HG02970 (cell line): ENCODE results near the gene GFOD2.
"Not testable (repeated sequence)": the region's sequence is repeated elsewhere in the genome, so short reads cannot be mapped to it uniquely, and the experiment has no call there.

ENCODE experiments used
- ATAC-seq: cut with Tn5 transposase; IDR thresholded peaks from one replicate; pipeline ENCODE4 v1.9.1; 2021; ENCODE audit warnings: mild to moderate bottlenecking, moderate library complexity, moderate number of reproducible peaks; ENCODE audit not compliant: unreplicated experiment, low FRiP score

The GFOD2 gene

GRCh38 chr16:67719048-67719777 is at the start of gene GFOD2:
Gene GFOD2, minus strand, starts transcription at chr16:67719316. Its CDS starts 33,601 bp downstream, at chr16:67685715.
- peak; percentile 93 for ATAC-seq

DNA sequence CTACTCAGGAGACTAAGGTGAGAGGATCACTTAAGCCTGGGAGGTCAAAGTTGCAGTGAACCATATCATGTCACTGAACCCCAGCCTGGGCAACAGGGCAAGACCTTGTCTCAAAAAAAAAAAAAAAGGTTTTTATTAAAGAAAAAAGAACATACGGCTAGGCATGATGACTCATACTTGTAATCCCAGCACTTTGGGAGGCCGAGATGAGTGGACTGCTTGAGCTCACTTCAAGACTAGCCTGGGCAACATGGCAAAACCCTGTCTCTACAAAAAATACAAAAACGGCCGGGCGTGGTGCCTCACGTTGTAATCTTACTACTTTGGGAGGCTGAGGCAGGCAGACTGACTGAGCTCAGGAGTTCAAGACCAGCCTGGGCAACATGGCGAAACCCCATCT is 48.8 kb upstream of the GFOD2 start:
- no peak for ATAC-seq

DNA sequence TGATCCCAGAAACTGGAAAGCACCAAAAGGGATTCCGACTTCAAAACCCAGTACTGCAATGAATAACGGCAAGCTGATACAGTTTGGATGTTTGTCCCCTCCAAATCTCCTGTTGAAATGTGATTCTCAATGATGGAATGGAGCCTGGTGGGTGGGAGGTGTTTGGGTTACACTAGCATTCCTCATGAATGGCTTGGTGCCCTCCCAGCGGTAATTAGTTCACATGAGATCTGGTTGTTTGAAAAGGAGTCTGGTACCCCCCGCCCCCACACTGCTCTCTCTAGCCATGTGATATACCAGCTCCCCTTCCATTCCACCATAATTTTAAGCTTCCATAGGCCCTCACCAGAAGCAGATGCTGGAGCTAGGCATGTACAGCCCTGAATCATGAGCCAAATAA is 47.2 kb upstream of the GFOD2 start:
- ATAC-seq, result no peak

GRCh38 chr16:67764158-67764667 is 45.1 kb upstream of the GFOD2 start:
- no peak for ATAC-seq

GRCh38 chr16:67763066-67763465 is 44.0 kb upstream of the GFOD2 start:
- no peak for ATAC-seq

- no peak for ATAC-seq
Observed at GRCh38 chr16:67762385-67762784, 43.3 kb upstream of the GFOD2 start.

DNA sequence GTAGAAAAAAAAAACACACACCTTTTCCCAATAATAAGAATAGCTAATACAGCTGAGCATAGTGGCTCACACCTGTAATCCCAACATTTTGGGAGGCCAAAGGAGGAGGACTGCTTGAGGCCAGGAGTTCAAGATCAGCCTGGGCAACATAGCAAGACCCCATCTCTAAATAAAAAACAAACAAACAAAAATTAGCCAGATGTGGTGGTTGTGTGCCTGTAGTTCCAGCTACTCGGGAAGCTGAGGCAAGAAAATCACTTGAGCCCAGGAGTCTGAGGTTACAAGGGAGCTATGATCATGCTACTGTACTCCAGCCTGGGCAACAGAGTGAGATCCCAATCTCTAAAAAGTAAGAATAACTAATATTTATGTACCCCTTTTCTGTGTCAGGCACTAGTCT is 42.8 kb upstream of the GFOD2 start:
- ATAC-seq, result no peak

GRCh38 chr16:67760956-67761230 is 41.8 kb upstream of the GFOD2 start:
- no peak for ATAC-seq

GRCh38 chr16:67760206-67760955 is 41.3 kb upstream of the GFOD2 start:
- ATAC-seq, result no peak

- ATAC-seq, result no peak
Observed at GRCh38 chr16:67758966-67759365, 39.9 kb upstream of the GFOD2 start.

DNA sequence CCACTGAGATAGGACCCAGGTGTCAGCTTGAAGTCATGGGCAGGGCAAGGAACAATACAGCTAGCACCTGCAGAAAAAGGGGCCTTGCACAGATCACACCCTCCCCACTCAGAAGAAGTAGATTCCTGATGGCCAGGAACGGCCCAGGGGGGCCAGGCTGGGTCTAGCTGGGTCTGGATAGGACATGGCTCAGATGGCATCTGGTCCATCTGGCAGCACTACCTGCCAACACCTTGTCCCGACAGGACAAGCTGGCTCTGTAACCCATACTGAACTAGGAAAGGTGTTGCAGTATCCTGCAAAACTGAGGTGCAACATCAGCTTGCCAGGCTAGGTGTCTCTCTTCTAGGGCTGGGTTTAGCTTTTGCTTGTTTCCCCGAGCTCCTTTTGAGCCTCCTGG is 38.9 kb upstream of the GFOD2 start:
- ATAC-seq, result no peak

DNA sequence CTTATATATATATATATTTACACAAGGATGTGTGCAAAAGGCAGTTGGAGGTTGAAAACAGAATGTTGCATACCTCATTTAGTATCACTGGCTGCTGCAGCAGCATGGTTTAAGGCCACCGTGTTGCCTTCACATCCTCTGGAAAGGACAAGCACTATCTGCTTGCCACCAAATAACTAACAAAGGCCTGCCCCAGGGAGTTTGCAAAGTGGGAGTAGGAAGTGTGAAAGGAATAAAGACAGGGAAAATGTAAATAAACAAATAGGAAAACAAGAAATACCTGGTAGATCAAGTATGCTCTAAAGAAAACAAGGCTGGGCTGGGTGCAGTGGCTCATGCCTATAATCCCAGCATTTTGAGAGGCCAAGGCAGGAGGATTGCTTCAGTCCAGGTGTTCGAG is 33.5 kb upstream of the GFOD2 start:
- no peak for ATAC-seq

GRCh38 chr16:67751331-67751730 is 32.2 kb upstream of the GFOD2 start:
- ATAC-seq, result not testable (repeated sequence)

GRCh38 chr16:67750466-67750865 is 31.4 kb upstream of the GFOD2 start:
- ATAC-seq, result no peak

DNA sequence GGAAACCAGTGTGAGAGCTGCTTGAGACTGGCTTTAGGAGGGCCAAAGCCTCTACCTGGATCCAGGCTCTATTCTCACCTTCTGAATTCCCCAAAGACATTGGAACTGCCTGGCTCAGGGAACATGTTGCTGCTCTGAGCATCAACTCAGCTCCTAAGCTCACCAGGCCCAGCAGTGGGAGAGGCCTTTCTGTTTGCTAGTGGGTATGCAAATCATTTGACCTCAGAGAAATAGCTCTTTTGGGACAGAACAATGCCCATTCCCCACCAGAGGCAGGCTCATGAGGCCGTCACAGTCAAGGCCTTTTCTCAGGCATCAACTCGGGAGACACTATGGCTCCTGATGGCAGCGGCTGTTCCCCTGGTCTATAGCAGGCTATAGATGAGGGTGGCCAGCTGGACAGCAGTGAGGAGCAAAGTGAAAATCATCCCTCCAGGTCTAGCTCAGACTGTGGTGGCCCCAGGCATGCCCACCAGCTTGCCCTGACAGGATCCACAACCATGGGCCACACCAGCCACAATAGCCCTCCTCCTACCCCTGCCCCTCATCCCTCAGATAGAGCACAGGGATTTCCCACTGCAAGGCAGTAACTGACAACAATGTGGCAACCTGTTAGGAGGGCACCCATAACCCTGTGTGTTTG is 30.4 kb upstream of the GFOD2 start:
- no peak for ATAC-seq

- no peak for ATAC-seq
Observed at GRCh38 chr16:67748834-67749233, 29.7 kb upstream of the GFOD2 start.

GRCh38 chr16:67746846-67747245 is 27.7 kb upstream of the GFOD2 start:
- ATAC-seq, result no peak

DNA sequence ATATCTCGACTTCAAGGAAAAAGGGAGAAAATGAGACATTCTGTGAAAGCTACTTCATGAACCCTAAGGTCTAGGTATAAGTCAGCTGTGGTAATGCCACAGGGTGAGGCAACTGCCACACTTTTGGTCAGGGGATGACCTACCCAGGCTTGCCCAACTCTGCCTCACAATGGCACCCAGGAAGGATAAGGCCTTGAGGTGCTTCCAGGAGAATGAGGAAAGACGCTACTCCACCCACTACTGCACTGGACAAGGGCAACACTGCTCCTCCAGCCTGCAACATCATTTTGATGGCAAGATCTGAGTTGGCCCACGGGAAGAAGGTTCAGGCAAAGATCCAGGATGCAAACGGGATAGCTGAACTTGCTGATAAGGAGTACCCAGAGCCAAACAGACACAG is 22.0 kb upstream of the GFOD2 start:
- ATAC-seq, result no peak

DNA sequence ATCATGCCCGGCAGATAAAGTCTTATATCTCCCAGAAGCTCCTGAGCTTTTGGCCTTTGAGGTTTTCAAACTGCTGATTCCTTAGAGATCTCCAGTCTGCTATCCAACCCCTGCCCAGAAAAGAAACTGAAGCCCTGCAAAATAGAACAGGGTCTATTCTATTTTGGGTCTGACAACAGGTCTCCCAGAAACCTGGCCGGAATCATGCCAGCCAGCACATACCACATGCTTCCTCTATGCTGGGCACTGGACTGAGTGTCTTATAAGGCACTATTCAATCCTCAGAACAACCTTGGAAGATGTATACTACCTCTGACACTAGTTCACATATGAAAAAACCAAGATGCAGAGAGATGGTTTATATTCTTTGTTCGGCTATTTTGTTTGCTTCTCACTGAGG is 21.3 kb upstream of the GFOD2 start:
- ATAC-seq, result no peak

DNA sequence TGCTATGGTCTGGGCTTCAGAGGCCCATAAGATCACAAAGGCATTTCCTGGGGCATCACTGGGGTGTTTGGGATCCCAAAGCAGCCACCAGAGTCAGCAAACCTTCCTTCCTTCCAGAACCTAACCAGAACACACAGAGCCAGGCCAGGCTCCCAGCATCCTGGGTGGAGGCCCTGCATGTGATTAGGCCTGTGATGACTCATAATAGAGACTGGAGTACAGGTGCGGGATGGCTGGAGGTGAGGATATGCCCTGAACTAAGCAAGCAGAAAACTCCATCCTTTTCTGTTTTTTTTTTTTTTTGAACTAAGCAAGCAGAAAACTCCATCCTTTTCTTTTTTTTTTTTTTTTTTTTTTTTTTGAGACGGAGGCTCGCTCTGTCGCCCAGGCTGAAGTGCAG is 17.7 kb upstream of the GFOD2 start:
- ATAC-seq, result no peak

- ATAC-seq, result no peak
Observed at GRCh38 chr16:67734731-67735201, 15.7 kb upstream of the GFOD2 start.
